HG02840 (cell line): ENCODE data around the gene DSCAML1.

Experiments
- ATAC-seq: cut with Tn5 transposase; IDR thresholded peaks from one replicate; pipeline ENCODE4 v1.9.1; 2021; ENCODE audit warnings: mild to moderate bottlenecking, moderate library complexity, moderate number of reproducible peaks; ENCODE audit not compliant: unreplicated experiment, low FRiP score

The DSCAML1 gene

DNA sequence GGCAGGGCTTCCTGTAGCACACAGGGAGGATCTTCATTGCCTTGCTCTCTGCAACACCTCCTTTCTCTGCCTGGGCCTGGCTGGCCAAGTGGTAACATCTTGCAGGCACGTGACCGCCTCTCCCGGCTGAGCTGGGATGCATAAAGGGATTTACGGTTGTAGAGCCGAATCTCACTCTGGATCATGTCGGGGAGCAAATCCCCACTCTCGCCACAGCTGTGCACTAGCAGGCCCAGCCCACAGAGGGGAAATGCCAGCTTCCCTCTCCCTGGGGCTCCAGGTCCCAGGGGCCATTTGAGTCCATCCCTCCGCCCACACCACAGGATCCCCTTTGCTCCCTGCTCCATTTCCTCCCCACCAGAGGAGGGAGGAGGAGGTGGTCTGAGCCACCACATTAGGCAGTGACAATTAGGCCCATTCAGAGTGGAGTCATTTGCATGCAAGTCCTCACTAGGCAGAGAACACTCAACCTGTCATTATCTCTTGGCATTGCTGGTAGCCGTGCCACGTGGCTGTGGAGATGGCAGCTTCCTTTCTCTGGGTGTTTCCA is 196.7 kb downstream of the DSCAML1 start:
- no peak for ATAC-seq

DNA sequence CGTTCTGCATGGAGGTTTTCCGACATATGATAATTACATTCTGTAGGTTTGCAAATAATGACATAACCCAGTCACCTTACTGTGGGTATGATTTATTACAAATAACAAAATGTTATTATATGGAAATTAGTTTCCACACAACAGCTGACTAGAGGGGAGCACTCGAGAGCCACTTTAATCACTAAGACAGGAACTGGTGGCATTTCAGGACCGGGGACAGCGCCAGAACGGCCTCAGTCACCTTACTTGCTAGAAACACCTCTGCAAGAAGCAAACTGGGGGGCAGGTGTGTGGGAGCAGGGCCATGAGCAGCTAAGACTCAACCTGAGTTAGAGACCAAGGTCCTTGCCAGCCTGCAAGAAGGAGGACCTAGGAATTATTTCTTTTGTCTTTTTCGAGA is 199.9 kb downstream of the DSCAML1 start:
- no peak for ATAC-seq

DNA sequence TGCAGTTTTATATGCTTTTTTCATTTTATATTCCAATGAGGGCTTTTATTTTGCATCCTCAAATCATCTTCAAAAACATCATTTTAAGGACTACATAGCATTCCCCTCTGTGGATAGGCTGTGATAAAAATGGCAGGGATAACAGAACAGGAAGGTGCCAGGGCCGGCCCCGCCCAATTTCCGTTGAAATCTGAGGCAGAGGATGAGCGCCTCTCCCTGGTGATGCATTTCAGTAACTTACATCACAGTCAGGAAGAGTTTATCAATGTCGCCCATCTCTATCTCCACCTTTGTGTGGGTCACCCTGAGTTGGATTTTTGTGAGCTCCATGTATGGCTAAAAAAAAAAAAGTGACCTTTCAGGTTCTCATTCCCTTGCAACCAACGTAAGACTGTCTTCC is 201.6 kb downstream of the DSCAML1 start:
- ATAC-seq: no peak

DNA sequence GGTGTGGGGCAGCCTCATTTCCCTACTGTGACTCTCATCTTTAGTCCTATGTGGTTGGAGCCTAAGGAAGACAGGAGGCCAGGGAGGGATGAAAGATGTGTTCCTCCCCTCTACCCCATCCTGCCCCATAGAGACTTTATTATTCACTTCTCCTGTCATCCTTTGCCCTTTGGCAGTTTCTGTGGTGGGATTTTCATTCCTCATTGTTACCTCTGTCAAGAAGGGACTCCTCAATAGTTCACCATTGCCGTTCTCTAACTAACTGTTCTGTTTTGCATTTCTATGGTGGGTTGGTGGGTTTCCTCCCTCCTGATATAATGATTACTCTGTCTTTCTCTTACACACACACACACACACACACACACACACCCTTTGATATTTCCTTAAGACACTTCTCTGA is 202.3 kb downstream of the DSCAML1 start:
- ATAC-seq: no peak

DNA sequence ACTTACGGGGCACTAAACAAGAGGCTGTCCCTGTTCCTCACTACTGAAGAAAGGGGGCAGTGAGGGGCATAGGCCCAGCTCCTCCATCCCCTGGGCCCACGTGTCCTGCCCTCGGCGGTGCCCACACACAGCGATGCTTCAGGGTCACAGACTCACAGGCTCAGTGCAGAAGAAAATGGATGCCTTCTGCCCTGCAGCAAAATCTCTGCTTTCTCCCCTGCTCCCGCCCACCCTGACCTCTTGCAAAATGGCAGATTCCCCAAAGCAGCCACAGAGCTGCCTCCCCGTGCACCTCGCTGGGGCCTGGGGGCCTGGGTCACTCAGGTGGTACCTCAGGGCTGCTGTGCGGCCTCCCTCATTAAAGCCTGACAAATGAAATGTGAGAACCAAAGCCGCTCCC is 204.0 kb downstream of the DSCAML1 start:
- no peak for ATAC-seq

DNA sequence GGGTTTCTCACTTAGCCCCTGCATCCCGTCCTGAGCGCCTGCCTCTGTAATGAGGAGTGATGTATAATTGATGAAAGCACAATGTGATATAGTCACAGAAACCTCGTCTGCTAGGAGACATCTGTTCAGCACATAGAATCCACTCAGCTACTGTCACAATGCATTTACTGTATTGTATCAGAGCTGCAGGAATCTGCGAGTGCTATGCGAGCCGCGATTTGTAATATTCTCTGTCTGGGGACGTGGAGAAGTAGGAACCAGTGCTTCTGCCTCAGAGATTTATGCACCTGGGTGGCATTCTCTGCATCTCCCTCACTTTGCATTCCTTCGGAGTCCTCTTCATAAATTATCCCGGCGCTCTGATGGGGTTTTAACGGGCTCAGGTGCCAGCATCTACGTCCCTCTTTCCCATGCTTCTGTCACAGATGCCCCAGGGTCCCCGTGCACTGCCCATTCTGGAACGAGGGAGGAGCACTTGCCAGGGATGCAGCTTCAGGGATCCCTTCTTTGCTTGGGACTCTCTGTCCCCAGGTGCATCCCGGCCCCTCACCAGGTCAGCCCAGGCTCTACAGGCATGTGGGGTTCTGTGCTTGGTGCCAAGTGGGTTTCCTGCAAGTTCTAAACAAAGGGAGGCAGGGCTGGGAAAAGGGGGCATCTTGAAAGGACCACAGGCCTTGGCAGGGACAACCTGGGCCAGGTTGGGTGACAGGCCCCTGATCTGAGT is 205.5 kb downstream of the DSCAML1 start:
- no peak for ATAC-seq

DNA sequence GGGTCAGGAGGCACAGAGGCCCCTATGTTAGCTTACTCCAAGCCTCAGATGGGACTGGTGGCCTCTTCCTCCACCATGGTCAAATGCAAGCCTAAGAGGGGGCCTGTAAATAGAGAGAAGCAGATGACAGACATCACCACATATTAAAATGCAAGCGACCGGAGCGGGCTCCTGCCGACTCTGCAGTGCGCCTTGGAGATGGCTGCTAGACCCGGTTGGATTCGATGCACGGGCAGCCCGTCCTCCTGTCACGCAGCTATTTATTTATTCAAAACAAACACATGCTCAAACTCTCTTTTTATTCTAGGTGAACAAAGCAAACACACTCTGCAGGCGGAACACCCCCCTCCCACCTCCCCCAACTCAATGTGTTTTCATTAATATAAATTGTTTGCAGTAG is 208.0 kb downstream of the DSCAML1 start:
- no peak for ATAC-seq

DNA sequence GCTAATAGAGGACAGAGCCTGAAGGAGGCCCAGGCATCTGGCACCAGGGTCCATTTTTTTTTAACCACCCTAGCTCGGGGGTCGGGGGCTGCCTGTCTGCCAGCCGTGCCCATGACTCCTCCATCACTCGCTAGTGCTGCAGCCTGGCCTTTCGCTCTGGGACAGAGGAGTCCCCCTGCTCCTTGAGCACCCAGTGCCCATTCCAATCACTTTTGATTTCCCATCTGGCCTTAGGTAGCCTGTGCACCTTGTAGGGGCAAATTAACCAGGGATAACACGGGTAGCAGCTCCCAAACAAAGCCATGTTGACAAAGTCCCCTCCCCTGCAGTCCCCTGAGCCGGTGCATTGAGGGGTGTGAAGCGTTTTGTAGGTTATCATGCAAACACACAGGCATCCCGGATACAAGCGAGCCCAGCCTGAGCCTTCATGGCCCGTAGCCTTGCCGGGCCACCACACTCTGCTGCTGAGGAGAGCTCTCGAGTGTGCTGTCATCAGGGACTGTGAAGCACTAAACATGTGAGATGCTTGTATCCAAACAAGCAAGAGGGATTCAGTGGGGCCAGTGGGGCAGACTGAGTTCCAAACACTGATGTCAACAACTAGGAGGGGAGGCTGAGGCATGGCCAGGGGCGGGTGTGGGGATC is 208.7 kb downstream of the DSCAML1 start:
- ATAC-seq: no peak

DNA sequence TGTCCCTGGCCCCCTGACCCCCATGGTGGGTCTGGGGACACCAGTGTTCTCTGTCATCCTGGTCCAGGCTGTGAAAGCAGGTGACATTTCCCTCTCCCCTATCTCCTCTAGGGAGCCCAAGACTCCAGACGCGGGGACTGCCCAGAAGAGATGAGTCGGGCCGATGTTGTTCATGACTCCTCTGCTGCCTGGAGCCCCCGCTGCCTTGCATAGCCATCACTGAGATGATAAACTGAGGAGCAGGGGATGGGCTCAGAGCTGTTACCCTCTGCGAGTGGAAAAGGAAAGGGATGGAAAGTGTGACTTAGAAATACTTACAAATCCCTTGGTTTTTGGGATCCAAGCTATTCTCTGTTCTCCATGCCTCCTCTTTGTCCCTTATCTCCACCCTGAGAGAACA is 209.6 kb downstream of the DSCAML1 start:
- no peak for ATAC-seq

DNA sequence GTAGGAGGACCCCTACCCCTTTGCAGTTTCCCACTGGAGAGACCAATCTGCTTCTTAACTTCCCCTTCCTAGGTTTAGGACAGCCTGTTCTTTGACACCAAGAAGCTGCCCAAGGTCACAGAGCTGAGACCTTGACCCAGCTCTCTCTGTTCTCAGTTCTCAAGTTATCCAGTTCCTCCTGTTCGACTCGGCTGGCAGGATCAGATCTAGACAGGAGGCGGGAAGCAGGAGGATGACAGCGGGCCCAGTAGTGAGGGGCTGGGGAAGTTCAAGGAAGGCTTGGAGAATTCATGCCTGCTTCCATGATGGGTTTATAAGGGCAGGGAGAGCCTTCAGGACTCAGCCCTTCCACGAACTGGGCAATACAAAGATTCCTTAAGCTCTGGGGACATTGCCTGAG is 210.6 kb downstream of the DSCAML1 start:
- ATAC-seq: no peak

DNA sequence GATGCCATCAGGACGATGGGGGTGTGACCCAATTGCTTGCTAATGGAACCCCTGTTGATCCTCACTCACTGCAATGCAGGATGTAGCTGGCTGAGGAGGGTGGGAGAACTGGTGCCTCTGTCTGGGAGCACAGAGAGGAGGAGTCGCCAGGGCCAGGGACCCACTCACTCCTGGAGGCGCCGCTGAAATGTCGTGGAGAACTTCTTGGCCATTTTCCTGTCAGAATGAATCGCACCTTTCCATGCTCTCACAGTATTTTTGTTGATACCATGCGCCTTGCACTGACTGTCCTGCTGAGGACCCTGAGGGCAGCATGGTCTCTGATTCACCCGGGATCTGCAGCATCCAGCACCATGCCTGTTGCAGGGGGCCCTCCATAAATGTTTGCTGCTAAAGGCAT is 211.4 kb downstream of the DSCAML1 start:
- no peak for ATAC-seq

DNA sequence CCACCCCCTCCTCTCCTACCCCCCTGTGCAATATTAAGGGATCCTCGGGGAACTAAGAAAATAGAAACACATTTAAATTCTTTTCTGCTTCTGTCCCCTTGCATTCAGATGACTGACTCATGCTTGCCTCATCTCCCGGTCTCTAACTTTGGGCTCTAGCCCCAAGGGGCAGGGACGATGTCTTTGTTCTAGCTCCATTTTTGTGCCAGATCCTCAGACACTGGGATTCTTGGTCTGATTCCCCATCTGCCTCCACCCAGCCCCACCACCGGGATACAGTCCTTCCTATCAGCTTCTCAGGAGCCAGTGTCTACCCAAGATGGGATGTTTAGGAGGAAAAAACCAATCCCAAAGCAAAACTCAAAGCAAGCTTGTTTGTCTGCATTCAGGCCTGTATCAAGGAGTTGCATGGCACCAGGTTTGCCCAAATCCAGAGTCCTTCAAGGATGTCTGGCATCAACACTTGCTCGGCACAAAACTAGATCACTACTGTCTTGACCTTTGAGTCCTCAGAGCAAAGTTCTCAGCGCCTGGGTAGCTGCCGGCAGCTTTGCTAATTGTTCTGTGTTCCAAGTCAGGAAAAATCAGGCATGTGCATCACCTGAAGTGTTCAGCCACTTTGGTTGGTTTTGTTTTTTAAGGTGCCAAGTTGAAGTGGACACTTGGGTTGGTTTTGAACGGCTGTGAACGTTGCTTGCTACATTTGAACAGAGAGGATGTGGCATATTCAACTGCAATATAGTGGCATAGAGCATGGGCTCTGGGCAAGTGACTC is 212.8 kb downstream of the DSCAML1 start:
- ATAC-seq: no peak

DNA sequence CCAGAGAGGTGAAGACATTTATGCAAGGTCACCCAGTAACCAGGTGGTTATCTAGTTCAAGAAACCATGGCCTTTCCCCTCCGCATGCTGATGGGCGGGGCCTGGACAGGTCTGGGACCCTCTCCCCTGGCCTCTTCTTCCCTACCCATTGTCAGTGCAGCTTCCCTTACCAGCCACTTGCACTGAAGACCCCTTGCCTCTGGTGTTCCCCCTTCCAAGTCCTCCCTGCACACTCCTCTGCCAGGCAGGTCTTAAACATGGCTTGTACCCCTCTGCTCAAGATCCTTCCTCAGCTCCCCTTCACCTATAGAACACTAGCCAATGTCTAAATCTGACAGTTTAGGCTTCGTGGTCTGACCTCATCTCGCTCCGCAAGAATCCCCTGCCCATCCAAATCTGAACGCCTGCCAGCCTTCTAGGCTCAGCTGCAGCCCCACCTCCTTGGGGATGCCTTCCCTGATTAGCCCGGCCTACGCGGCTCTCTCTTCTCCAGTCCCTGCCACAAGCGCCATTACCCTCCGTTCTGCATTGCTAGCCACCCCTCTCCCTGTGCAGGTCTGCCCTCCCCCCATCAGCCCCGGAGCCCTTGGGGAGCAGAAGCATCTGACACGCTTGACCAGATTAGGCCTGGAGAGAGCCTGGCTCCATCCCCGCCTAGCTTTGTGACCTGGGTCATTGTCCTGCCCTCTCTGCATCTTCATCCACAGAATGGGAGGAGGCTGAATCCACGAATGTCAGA is 213.8 kb downstream of the DSCAML1 start:
- ATAC-seq: no peak

DNA sequence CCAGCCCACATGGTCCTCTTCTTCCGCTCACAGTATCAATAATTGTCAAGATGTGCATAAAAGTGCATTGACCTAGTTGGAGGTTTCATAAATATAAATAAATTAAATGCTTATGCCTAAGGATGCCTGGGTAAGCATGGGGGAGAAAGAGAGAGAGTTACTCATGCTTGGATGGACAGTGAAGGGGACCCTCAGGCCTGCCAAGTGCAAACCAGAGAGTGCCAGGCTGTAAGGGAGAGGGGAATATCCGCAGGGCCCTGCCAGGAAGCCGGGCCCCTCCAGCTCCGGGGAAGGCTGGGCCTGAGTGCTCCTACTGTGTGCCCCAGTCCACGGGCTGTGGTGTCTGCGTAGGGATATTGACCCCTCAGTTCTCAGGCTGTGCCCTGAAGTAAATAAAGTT is 214.6 kb downstream of the DSCAML1 start:
- no peak for ATAC-seq

DNA sequence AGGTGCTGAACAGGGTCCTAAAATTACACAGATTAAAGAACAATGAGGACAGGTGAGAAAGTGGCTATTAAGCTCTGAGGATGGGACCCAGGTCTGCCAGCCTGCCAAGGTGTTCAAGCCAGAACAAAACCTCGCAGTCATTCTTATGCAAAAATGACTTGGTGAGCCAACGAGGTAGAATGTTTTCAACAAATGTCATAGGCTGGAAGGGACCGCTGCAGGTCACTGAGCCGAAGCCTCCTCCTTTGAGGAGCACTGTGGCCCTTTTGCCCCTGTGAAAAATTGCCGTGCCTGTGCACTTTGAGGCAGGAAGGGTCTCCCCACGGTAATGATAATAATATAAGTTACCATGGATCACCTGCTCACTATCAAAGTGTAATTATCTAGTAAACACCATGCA is 216.2 kb downstream of the DSCAML1 start:
- ATAC-seq: no peak

DNA sequence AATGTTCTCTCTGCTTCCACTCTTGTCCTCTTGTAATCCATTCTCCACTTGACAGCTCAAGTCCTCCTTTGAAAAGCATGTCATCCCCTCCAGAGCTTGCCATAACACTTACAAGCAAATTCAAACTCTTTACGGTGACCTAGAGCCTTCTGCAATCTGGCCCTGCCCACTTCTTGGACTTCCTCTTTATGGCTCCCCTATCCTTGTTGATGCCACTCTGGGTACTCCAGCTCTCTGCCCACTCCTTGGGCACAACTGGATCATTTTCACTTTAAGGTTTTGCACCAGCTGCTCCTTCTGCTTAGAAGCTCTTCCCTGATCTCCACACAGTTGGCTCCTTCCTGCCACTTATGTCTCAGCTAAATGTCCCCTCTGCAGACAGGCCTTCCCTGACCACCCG is 217.9 kb downstream of the DSCAML1 start:
- no peak for ATAC-seq

DNA sequence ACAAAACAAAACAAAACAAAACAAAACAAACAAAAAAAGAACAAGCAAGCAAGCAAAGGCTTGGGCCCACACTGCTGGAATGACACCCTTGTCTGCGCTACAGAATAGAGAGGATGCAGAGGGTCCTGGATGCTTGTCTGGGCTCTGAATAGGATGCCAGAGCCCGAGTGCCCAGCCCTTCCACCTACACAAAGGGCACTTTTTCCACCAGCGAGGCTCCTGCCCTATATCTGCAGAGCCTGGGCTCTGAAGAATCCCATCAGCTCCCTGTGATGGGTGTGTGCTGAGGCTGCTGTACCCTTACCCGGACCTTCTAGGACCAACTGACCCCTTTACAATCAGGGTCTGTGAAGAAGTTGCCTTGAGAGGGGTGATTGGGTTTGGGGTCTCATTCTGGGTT is 221.2 kb downstream of the DSCAML1 start:
- no peak for ATAC-seq

DNA sequence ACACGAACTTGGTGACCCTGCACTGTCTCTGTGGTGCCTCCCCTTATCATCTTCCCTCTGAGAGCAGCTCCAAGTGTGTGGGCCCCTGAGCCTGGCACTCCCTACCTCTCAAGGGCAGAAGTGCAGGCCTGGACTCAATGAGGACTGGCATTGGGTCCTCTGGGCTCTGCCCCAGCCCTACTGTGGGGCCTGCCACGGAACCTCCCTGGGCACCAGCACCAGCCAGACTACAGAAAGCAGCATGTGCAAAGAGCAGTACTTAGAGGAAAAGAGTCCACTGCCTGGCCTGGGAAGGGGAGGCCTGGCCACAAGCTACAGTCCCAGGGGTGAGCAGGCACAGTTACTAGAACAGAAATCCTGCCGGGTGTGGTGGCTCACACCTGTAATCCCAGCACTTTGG is 222.5 kb downstream of the DSCAML1 start:
- ATAC-seq: no peak

DNA sequence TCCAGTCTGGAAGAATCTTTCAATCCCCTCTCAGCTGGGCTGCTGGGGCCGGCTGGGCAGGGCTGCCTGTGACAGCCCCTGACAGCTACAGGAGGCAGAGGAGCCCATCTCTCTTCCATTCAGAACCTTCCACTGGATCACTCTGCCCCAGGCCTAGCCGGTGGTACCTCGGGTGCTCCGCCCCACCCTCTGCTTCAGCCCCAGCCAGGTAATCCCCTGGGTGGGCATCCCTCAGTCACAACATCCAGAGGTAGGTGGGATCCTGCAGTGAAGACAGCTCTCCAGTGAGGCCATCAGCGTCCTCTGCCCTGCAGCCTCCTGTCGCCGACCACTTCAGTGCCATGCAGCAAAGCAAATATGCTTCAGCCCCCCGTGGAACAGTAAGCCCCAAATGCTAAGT is 223.7 kb downstream of the DSCAML1 start:
- no peak for ATAC-seq

DNA sequence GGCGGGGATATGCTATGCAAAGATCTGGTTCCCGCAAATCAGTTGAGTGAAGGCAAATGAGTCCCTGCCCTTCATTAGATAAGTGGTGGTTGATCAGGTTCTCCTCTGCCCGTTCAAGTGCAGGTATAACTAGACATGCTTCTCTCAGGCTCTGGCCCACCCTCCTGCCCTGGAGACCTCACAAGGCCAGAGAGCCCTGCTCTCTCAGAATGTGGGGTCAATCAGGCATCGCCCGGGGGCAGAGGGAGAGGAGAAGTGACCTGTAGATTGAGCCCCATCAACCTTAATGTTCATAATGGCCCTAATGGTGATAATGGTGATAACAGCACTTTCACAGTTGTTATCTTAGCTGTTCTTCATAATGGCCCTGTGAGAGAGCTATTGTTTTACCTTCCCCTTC is 224.3 kb downstream of the DSCAML1 start:
- ATAC-seq: no peak

DNA sequence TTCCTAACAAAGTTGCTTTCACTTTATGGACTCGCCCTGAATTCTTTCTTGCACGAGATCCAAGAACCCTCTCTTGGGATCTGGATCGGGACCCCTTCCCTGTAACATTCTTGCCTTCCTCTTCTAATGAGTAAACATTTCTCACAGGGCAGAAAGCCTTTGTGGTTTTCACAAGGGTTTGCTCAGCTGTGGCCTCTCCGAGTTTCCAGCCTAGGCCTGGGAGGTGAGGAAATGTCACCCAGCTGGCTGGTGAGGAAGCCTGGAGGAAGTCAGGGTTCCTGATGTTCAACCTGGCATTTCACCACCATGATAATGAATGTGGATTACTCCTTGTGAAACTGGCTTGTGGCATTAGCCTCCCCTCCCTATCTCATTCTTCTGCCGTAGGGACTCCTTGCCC is 224.9 kb downstream of the DSCAML1 start:
- no peak for ATAC-seq
